OCI-LY7 (cell line): ENCODE measurements around the gene C1QC.

Experiments
- EZH2phosphoT487 ChIP-seq: fragments of 200-600 bp; sonication (generic); IDR thresholded peaks from 2 replicates; pipeline ENCODE4 v1.6.1; 2018; ENCODE audit warnings: low read depth, borderline replicate concordance, mild to moderate bottlenecking, mixed run types, antibody characterized with exemption, low read length, moderate library complexity, mixed read lengths
- TF ChIP-seq, protein P1 (sequence below): fragments of 200-600 bp; sonication (generic); conservative IDR thresholded peaks from 2 replicates; pipeline ENCODE4 v1.5.1; 2014; ENCODE audit warnings: mild to moderate bottlenecking, antibody characterized with exemption, low read length, moderate library complexity, mixed read lengths

DNA sequence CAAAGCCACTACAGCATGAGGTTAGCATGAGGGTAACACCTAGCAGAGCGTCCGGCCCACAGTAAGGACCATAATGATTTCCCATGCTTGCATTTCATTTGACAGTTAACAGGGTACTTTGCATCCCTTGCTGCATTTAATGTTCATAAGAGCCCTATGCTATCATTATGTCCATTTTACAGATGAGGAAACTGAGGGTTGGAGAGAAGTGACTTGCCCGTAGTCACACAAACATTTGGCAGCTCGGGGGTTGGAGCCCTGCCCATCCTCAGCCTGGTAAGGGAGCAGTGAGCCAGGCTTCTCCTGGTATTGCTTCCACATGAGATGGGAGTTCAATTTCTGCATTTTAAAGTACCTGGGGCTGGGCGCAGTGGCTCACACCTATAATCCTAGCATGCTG, 50.7 kb downstream of the C1QC start:
- TF ChIP-seq, protein P1, sequence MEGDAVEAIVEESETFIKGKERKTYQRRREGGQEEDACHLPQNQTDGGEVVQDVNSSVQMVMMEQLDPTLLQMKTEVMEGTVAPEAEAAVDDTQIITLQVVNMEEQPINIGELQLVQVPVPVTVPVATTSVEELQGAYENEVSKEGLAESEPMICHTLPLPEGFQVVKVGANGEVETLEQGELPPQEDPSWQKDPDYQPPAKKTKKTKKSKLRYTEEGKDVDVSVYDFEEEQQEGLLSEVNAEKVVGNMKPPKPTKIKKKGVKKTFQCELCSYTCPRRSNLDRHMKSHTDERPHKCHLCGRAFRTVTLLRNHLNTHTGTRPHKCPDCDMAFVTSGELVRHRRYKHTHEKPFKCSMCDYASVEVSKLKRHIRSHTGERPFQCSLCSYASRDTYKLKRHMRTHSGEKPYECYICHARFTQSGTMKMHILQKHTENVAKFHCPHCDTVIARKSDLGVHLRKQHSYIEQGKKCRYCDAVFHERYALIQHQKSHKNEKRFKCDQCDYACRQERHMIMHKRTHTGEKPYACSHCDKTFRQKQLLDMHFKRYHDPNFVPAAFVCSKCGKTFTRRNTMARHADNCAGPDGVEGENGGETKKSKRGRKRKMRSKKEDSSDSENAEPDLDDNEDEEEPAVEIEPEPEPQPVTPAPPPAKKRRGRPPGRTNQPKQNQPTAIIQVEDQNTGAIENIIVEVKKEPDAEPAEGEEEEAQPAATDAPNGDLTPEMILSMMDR = no peak
- TF ChIP-seq EZH2phosphoT487 = no peak
